Measurements from ENCODE around the gene MGAT5B.
A peak's percentile ranks its signal among the peaks of the same experiment; 100 is the strongest.
"Not testable (repeated sequence)": the region's sequence is repeated elsewhere in the genome, so short reads cannot be mapped to it uniquely, and the experiment has no call there.

MGAT5B gene

DNA sequence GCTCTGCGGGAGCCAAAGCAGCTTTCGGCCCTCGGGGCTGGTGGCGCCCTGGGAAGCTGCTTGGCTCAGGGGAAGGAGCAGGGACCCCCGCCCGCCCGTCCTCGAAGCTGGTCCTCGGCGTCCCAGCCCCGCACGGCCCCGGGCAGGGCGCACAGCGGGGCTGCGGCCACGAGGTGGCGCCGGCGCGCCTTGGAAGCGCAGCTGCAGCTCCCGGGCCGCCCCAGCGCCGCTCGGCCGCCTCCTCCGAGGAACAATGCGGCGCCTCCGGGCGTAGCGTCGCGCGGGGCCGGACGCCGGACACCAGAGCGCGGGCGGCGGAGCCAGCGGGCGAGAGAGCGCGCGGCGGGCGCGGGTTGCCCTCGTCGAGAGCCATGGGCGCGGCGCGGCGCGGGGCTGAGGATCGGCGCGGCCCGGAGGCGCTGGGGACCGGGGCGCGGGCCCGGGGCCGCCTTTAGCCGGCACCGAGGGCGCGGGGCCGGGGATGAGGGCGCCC, at the start of gene MGAT5B:
TSS of gene MGAT5B (plus strand) at position 229 of the 493 bp plus-strand sequence. CDS start 626 bp downstream, outside the sequence.
- DNase-seq, result peak; percentile 90

GRCh38 chr17:76820039-76820438, 48.2 kb upstream of the MGAT5B start:
- peak; percentile 91 for DNase-seq

GRCh38 chr17:76820561-76820960, 47.6 kb upstream of the MGAT5B start:
- DNase-seq, result peak; percentile 80

DNA sequence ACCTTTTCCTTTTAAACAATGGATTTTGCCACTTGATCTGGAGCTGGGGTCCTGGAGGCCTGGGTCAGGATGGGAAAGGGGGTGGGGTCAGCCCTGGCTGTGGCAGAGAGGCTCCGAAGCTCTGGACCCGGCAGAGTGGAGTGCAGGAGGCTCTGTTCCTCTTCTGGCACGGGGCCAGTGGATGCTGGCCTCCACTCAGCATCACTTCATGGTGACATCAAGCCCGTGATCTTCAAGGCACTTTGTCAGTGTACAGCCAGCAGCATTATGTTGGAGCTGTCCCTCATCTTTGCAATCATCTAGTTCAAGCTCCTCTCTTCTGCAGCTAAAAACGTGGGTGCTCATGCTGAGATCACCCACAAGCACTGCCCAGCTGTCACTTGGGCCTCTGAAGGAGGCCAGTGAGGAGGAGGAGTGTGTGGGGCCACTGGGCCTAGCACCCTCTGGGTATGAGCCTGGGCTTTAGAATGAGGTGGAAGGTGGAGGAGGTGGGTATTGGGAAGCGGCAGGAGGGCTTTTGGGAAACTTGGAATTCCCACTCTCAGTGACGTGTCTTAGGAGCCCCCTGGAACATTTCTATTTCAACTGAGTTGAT, 45.9 kb upstream of the MGAT5B start:
- peak; percentile 5 for DNase-seq

DNA sequence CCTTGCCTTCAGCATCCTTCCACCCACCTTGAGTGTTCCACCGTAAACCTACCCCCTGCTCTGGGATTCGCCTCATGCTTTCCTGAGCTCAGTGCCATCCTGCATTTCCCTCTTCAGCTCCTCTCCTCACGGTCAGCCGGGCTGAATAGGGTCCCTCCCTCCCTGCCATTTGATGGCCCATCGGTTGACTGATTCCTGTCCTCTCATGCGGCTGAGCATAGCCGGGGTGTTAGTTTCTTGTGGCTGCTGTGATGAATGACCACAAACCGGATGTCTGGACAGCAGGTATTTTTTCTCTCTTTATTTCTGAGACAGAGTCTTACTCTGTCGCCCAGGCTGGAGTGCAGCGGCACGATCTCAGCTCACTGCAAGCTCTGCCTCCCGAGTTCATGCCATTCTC, 44.1 kb upstream of the MGAT5B start:
- DNase-seq, result no peak

DNA sequence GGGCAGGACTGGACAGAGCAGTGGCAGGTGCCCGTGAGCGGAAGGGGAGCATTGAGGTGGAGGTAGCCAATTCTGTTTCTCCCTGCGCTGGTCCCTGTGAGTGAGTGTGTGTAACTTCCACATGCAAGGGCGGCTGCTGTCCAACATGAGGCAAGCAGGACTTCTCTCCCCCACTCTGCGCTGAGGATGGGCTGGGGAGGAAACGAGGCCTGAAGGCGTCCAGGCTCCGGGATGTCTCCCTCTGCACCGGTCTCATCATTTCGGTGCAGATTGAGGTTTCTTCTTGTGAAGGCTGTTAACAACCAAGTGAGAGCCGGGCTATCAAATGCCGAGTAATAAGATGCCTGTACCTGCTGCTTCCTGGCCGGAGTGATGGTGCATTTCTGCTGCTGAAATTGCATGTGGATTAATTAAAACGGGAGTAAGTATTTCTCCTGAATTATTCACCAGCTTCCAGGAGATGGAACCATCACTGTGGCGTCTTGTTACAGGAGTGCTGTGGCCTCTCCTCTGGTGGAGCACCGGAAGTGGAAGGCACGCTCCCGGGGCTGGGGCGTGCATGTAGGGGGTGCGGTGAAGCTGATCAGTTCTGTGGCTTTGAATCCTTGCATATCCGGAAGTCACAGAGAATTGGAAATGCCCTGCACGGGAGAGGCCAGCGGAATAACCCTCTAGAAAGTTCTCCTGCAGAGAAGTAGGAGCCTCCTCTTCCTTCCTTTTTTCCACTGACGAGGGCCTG, 41.7 kb upstream of the MGAT5B start:
- no peak for DNase-seq

GRCh38 chr17:76827736-76828135, 40.5 kb upstream of the MGAT5B start:
- no peak for DNase-seq

GRCh38 chr17:76830987-76831715, 37.1 kb upstream of the MGAT5B start:
- no peak for DNase-seq

DNA sequence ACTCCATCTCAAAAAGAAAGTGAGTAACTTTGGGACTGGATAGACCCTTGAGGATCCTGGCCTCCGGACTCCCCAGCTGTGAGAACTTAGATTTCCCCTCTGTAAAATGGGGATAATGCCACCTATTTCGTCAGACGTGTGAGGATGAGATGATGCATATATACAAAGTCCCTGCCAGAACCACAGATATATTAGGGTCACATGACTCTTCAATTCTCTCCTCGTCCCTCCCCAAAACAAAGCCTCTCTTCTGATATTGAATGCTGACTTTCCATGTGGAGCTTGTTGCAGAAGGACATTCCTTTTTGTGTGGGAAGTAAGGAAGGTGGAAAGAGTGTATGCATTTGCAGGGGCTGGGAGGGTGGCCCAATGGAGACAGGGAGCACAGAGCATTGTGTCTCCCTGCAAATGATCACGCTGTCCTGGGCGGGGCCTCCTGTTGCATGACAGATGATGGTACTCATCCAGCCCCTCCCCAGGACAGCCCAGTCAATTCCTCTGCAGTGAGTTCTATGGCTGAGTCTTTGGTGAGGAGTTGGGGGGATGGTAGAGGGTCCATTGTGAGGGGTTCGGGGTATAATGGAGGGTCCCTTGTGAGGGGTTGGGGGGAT, 35.1 kb upstream of the MGAT5B start:
- no peak for DNase-seq

- no peak for DNase-seq
Observed at GRCh38 chr17:76833747-76834146, 34.5 kb upstream of the MGAT5B start.

GRCh38 chr17:76834870-76835269, 33.3 kb upstream of the MGAT5B start:
- DNase-seq, result no peak

DNA sequence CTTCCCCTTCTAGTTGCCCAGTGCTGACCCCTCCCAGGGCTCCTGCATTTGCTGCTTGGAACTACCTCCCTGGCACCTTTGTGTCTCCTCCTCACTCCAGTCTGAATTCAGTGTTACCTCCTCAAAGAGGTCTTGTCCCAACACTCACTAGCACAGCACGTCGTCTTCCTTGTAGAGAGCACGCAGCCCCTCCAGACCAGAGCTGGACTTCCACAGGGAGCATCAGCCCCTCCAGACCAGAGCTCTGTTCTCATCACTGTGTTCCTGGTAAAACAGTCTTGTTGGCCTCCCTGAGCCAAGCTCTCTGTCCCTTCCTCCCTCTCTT, 27.8 kb upstream of the MGAT5B start:
- no peak for DNase-seq

- no peak for DNase-seq
Observed at GRCh38 chr17:76840884-76841775, 27.1 kb upstream of the MGAT5B start.

- no peak for DNase-seq
Observed at GRCh38 chr17:76841776-76842405, 26.3 kb upstream of the MGAT5B start.

- DNase-seq, result not testable (repeated sequence)
Observed at GRCh38 chr17:76843068-76843467, 25.1 kb upstream of the MGAT5B start.

GRCh38 chr17:76843703-76844484, 24.3 kb upstream of the MGAT5B start:
- no peak for DNase-seq

GRCh38 chr17:76844485-76844829, 23.7 kb upstream of the MGAT5B start:
- DNase-seq, result no peak

DNA sequence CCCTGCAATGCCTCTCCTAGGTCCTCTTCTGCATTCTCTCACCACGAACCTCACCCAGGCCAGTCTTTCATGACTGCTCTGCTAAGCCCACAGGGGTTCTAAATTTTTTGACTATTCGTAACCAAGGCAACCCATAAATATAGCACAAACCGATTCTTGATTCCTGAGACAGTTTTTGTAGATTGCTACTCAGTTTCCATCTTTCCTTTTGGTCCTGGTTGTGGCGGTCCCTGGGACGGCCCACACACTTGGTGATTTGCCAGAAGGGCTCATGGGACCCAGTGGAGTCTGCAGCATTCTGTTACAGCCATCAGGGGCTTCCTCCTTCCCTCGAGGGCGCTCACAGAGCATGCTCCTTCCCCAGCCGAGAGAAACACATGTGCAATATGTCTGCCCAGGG, 23.4 kb upstream of the MGAT5B start:
- no peak for DNase-seq

DNA sequence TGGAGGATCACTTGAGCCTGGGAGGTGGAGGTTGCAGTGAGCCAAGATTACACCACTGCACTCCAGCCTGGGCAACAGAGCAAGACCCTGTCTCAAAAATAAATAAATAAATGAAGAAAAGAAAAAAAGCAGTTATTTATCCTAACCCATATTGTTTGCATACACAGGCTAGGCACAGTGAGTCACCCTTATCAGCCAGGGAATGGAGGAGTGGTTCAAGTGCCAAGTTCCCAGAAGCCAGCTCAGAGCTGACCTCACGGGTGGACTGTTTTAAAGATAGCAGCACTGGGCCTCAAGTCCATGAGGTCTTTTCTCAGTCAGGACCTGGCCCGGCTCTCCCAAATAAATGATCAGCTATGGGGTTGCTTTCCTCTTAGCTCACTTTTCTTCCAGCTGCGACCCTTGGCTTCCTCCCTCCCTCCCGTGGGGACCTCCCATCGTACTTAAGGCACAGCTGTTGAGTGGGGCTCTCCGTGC, 22.6 kb upstream of the MGAT5B start:
- DNase-seq, result no peak

GRCh38 chr17:76847031-76847430, 21.2 kb upstream of the MGAT5B start:
- no peak for DNase-seq

DNA sequence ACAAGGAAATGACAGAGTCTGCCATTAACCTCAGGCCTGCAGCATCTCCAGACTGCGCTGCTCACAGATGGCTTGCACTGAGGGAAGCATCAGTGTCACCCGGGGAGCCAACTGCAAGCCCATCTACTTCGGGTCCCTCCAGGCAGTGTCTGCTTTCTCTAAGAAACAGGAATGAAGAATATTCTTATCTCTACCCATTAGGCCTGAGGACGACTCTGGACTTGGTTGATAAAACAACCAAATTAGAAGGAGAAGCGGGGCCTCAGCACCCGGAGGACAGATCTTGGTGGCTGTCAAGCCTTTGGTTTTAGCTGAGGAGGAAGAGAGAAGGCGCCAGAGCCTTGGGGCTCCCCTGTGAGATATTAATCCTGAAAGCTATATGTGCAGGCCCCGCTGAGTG, 19.5 kb upstream of the MGAT5B start:
- no peak for DNase-seq
